HepG2 (cell line): ENCODE measurements around the gene HMBS. TPM values are rescaled to one million over a fixed set of nuclear protein-coding genes. Genes with fewer than 3 reads are reported as not detected.

Experiments
- CBX1 ChIP-seq: IDR thresholded peaks from one replicate; pipeline ENCODE4 v1.6.1; 2016; ENCODE audit warnings: antibody characterized with exemption, low read depth
- ETV5 ChIP-seq: IDR thresholded peaks from 2 replicates; pipeline ENCODE4 v1.6.1; 2018; ENCODE audit warnings: missing biosample characterization, missing genetic modification reagents, inconsistent platforms, borderline replicate concordance
- GABPA ChIP-seq, 2 experiments: IDR thresholded peaks; 2 replicates each; pipeline ENCODE4 v1.6.1; 2011 to 2016; ENCODE audit warnings: low read depth in 2 of 2, low read length in 1 of 2, missing biosample characterization in 1 of 2, missing genetic modification characterization in 1 of 2
- ISL2 ChIP-seq: sonication (generic); formaldehyde crosslinking; IDR thresholded peaks from 2 replicates; pipeline ENCODE4 v1.5.0; 2020; ENCODE audit warnings: missing genetic modification reagents
- KDM5B ChIP-seq: sonication (generic); formaldehyde crosslinking; IDR thresholded peaks from 2 replicates; pipeline ENCODE4 v1.4.0; 2020; ENCODE audit warnings: missing genetic modification reagents, mild to moderate bottlenecking, borderline replicate concordance
- NR2C2 ChIP-seq: sonication (generic); formaldehyde crosslinking; IDR thresholded peaks from 2 replicates; pipeline ENCODE4 v1.4.0; 2020; ENCODE audit warnings: missing genetic modification reagents, mild to moderate bottlenecking, moderate library complexity, borderline replicate concordance
- SP140L ChIP-seq: sonication (generic); formaldehyde crosslinking; IDR thresholded peaks from 2 replicates; pipeline ENCODE4 v1.4.0; 2020; ENCODE audit warnings: missing genetic modification reagents, borderline replicate concordance
- ZNF143 ChIP-seq: sonication (generic); formaldehyde crosslinking; IDR thresholded peaks from 2 replicates; pipeline ENCODE4 v1.4.0; 2020; ENCODE audit warnings: missing genetic modification reagents
- ZNF230 ChIP-seq: sonication (generic); formaldehyde crosslinking; IDR thresholded peaks from 2 replicates; pipeline ENCODE4 v1.4.0; 2020; ENCODE audit warnings: mild to moderate bottlenecking, missing genetic modification reagents
- ZNF562 ChIP-seq: sonication (generic); formaldehyde crosslinking; IDR thresholded peaks from 2 replicates; pipeline ENCODE4 v1.8.0; 2022; ENCODE audit warnings: missing genetic modification reagents, borderline replicate concordance
- ZNF816 ChIP-seq: sonication (generic); formaldehyde crosslinking; IDR thresholded peaks from 2 replicates; pipeline ENCODE4 v1.8.0; 2022; ENCODE audit warnings: missing genetic modification reagents, mild to moderate bottlenecking, borderline replicate concordance
- ZNF839 ChIP-seq: sonication (generic); formaldehyde crosslinking; IDR thresholded peaks from 2 replicates; pipeline ENCODE4 v1.4.0; 2020; ENCODE audit warnings: missing genetic modification reagents, mild to moderate bottlenecking, borderline replicate concordance
- ZSCAN12 ChIP-seq: sonication (generic); formaldehyde crosslinking; IDR thresholded peaks from 2 replicates; pipeline ENCODE4 v1.9.0; 2021; ENCODE audit warnings: mild to moderate bottlenecking, missing genetic modification reagents
- ZSCAN25 ChIP-seq: sonication (generic); formaldehyde crosslinking; IDR thresholded peaks from 2 replicates; pipeline ENCODE4 v1.8.0; 2022; ENCODE audit warnings: mild to moderate bottlenecking, missing genetic modification reagents
- polyA plus RNA-seq, 8 experiments: library from polyadenylated mRNA; depleted of rRNA in 3 of 8; stranded (reverse) in 7 of 8; unstranded in 1 of 8; fragments of >200 nt; fragmentation: Illumina TruSeq in 4 of 8; extraction: Trizol in 4 of 8; gene quantifications; 2 replicates each; pipeline versions ENCODE4 v1.2.1 to v1.2.3, GENCODE V29; 2011 to 2016; ENCODE audit warnings: low read depth in 4 of 8, missing spikeins in 1 of 8, mixed read lengths in 1 of 8; ENCODE audit not compliant: insufficient read depth in 1 of 8
- total RNA-seq, 5 experiments: library from RNA; depleted of rRNA; stranded (reverse); fragments of >200 nt; fragmentation: Illumina TruSeq; extraction: Trizol; gene quantifications; 2 replicates each; pipeline ENCODE4 v1.2.3, GENCODE V29; 2016; ENCODE audit warnings: low read depth in 1 of 5
- TF ChIP-seq, protein P1 (sequence below): sonication (generic); formaldehyde crosslinking; IDR thresholded peaks from 2 replicates; pipeline ENCODE4 v1.4.0; 2020; ENCODE audit warnings: missing genetic modification reagents
- TF ChIP-seq, protein P2 (sequence below): sonication (generic); formaldehyde crosslinking; IDR thresholded peaks from 2 replicates; pipeline ENCODE4 v1.4.0; 2020; ENCODE audit warnings: mild to moderate bottlenecking, missing genetic modification reagents, borderline replicate concordance
- TF ChIP-seq, protein P3 (sequence below): IDR thresholded peaks from 2 replicates; pipeline ENCODE4 v1.6.1; 2016; ENCODE audit warnings: mild to moderate bottlenecking

HMBS gene
- total and polyA plus RNA-seq, 2 of the 13 experiments (the other 11 are each of a cell fraction or from before 2014, with no cell fraction given) = 9.4 to 46.9 TPM

DNA sequence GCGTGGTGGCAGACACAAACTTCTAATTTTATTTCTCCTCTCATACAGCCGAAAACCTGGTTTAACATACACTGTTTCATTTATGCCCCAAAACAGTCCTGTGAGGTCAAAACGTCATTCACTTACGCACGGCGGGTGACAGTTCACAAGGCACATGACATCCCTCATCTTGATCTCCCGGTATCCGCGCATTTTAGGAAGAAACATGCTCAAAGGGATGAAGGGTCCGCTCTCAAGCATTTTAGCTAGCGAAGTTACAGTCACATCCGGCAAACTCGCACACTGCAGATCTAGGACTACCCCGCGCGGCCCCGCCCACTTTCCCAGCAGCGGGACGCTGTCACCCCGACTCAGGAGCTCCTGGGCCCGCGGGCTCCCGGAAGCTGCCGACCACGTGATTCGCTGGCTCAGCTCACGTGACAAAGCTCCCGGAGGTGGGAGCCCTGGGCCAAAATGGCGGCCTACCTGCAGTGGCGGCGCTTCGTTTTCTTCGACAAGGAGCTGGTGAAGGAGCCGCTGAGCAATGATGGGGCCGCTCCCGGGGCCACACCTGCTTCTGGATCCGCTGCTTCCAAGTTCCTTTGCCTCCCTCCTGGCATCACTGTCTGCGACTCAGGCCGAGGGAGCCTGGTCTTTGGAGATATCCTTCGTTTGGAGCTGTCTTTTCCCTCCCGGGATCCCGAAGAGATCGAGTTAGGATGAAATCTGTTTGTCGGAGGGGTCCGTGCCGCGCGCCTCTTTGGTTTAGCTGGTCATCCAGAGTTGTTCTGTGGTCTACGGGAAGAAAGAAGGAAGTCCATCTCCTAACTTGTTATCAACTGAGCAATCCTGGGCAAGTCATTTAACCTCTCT is 17.1 kb upstream of the HMBS start, which contains the start of gene VPS11 (continued):
- TF ChIP-seq GABPA (IDR thresholded peaks at IDR 0.05; ENCODE audit: low read depth, low read length) = peak; percentile 69
- peak; percentile 93 for TF ChIP-seq GABPA (CRISPR knock-in tag; IDR thresholded peaks at IDR 0.05; ENCODE audit: low read depth)
- no peak for TF ChIP-seq ZNF562
- TF ChIP-seq ISL2 = peak; percentile 33; the same call in 1 of the 2 replicates
- TF ChIP-seq ZNF230 (CRISPR knock-in tag) = 0 out of 2 replicates have a peak, but pooled peaks have one; percentile 24
- TF ChIP-seq ZNF839 = no peak
- peak; percentile 40; the same call in 1 of the 2 replicates for TF ChIP-seq KDM5B
- TF ChIP-seq, protein P1, sequence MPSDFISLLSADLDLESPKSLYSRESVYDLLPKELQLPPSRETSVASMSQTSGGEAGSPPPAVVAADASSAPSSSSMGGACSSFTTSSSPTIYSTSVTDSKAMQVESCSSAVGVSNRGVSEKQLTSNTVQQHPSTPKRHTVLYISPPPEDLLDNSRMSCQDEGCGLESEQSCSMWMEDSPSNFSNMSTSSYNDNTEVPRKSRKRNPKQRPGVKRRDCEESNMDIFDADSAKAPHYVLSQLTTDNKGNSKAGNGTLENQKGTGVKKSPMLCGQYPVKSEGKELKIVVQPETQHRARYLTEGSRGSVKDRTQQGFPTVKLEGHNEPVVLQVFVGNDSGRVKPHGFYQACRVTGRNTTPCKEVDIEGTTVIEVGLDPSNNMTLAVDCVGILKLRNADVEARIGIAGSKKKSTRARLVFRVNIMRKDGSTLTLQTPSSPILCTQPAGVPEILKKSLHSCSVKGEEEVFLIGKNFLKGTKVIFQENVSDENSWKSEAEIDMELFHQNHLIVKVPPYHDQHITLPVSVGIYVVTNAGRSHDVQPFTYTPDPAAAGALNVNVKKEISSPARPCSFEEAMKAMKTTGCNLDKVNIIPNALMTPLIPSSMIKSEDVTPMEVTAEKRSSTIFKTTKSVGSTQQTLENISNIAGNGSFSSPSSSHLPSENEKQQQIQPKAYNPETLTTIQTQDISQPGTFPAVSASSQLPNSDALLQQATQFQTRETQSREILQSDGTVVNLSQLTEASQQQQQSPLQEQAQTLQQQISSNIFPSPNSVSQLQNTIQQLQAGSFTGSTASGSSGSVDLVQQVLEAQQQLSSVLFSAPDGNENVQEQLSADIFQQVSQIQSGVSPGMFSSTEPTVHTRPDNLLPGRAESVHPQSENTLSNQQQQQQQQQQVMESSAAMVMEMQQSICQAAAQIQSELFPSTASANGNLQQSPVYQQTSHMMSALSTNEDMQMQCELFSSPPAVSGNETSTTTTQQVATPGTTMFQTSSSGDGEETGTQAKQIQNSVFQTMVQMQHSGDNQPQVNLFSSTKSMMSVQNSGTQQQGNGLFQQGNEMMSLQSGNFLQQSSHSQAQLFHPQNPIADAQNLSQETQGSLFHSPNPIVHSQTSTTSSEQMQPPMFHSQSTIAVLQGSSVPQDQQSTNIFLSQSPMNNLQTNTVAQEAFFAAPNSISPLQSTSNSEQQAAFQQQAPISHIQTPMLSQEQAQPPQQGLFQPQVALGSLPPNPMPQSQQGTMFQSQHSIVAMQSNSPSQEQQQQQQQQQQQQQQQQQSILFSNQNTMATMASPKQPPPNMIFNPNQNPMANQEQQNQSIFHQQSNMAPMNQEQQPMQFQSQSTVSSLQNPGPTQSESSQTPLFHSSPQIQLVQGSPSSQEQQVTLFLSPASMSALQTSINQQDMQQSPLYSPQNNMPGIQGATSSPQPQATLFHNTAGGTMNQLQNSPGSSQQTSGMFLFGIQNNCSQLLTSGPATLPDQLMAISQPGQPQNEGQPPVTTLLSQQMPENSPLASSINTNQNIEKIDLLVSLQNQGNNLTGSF (CRISPR knock-in tag) = no peak
- TF ChIP-seq ETV5 = peak; percentile 78
- no peak for TF ChIP-seq ZSCAN25 (CRISPR knock-in tag)
- peak; percentile 69 for TF ChIP-seq CBX1
- no peak for TF ChIP-seq ZNF816 (CRISPR knock-in tag)
- TF ChIP-seq SP140L = peak; percentile 81; the same call in 1 of the 2 replicates
- no peak for TF ChIP-seq ZSCAN12 (CRISPR knock-in tag)
- TF ChIP-seq, protein P2, sequence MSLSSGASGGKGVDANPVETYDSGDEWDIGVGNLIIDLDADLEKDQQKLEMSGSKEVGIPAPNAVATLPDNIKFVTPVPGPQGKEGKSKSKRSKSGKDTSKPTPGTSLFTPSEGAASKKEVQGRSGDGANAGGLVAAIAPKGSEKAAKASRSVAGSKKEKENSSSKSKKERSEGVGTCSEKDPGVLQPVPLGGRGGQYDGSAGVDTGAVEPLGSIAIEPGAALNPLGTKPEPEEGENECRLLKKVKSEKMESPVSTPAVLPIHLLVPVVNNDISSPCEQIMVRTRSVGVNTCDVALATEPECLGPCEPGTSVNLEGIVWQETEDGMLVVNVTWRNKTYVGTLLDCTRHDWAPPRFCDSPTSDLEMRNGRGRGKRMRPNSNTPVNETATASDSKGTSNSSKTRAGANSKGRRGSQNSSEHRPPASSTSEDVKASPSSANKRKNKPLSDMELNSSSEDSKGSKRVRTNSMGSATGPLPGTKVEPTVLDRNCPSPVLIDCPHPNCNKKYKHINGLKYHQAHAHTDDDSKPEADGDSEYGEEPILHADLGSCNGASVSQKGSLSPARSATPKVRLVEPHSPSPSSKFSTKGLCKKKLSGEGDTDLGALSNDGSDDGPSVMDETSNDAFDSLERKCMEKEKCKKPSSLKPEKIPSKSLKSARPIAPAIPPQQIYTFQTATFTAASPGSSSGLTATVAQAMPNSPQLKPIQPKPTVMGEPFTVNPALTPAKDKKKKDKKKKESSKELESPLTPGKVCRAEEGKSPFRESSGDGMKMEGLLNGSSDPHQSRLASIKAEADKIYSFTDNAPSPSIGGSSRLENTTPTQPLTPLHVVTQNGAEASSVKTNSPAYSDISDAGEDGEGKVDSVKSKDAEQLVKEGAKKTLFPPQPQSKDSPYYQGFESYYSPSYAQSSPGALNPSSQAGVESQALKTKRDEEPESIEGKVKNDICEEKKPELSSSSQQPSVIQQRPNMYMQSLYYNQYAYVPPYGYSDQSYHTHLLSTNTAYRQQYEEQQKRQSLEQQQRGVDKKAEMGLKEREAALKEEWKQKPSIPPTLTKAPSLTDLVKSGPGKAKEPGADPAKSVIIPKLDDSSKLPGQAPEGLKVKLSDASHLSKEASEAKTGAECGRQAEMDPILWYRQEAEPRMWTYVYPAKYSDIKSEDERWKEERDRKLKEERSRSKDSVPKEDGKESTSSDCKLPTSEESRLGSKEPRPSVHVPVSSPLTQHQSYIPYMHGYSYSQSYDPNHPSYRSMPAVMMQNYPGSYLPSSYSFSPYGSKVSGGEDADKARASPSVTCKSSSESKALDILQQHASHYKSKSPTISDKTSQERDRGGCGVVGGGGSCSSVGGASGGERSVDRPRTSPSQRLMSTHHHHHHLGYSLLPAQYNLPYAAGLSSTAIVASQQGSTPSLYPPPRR (CRISPR knock-in tag) = no peak
- TF ChIP-seq, protein P3, sequence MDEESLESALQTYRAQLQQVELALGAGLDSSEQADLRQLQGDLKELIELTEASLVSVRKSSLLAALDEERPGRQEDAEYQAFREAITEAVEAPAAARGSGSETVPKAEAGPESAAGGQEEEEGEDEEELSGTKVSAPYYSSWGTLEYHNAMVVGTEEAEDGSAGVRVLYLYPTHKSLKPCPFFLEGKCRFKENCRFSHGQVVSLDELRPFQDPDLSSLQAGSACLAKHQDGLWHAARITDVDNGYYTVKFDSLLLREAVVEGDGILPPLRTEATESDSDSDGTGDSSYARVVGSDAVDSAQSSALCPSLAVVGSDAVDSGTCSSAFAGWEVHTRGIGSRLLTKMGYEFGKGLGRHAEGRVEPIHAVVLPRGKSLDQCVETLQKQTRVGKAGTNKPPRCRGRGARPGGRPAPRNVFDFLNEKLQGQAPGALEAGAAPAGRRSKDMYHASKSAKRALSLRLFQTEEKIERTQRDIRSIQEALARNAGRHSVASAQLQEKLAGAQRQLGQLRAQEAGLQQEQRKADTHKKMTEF (CRISPR knock-in tag) = peak; percentile 94
- peak; percentile 75; the same call in 1 of the 2 replicates for TF ChIP-seq NR2C2
- TF ChIP-seq ZNF143 (CRISPR knock-in tag) = peak; percentile 81
